ENCODE data around the gene PGAM5. TPM values are rescaled to one million over a fixed set of nuclear protein-coding genes. Genes with fewer than 3 reads are reported as not detected.
A peak's percentile ranks its signal among the peaks of the same experiment; 100 is the strongest.

The PGAM5 gene
- total RNA-seq, 1 experiment from 2014 or later, result 112 TPM

DNA sequence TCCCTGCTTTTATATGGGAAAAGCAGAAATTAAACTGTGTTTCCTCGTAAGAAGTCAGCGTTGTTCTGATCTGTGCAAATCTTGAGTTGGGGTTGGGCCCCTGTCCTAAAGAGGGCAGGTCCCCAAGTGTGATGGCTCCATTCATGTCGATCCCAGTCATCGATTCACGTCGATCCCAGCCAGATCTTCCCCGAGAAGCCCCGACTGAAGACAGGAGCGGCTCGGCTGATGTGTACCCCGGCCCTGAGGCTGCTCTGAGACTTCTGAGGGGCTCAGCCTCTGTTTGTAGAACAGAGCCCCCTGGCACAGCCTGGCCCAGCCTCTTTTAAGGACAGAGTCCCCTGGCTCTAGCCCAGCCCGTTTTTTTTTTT lies 9.3 kb downstream of the PGAM5 start:
- Histone ChIP-seq H3K56ac (ENCODE audit: insufficient read length, low read depth, low read length) (no peak overlapping the region), H2AFZ (ENCODE audit: low read length) (no peak overlapping the region), H2BK5ac (ENCODE audit: insufficient read length, low read length) (no peak overlapping the region), H4K5ac (ENCODE audit: insufficient read length, low read depth, low read length) (no peak overlapping the region), H3K4ac (ENCODE audit: low read depth, low read length) (no peak overlapping the region), H3K79me1 (ENCODE audit: insufficient read depth, low read depth, low read length, poor library complexity, severe bottlenecking) (no peaks in the 10 kb centered on the region), H3K9ac (ENCODE audit: extremely low read depth, insufficient read length, low read length) (no peak overlapping the region), H3T11ph (ENCODE audit: low read length) (no peak overlapping the region), H2AK5ac (ENCODE audit: insufficient read length, low read length) (no peak overlapping the region), H4K8ac (replicated peaks; ENCODE audit: insufficient read length, low read depth, low read length) (no peak overlapping the region), H2BK20ac (ENCODE audit: low read depth, low read length, poor library complexity, severe bottlenecking) (no peak overlapping the region), H4K20me1 (ENCODE audit: control insufficient read depth, insufficient read depth, insufficient read length) (no peaks in the 10 kb centered on the region), H3K14ac (ENCODE audit: insufficient read depth, low read length) (no peak overlapping the region), H2BK15ac (ENCODE audit: low read depth, low read length) (no peak overlapping the region), H3K27ac (ENCODE audit: insufficient read length, low read depth, low read length) (no peak overlapping the region), H3K79me2 (ENCODE audit: insufficient read depth, low read length) (no peaks in the 10 kb centered on the region), H4K91ac (ENCODE audit: insufficient read length, low read depth, low read length) (no peak overlapping the region), H3K23me2 (ENCODE audit: insufficient read length, low read depth, low read length, poor library complexity, severe bottlenecking) (no peaks in the 10 kb centered on the region), H3K27me3 (ENCODE audit: insufficient read depth, low read length) (no peaks in the 10 kb centered on the region), H2BK120ac (ENCODE audit: low read depth, low read length, poor library complexity, severe bottlenecking) (no peak overlapping the region), H3K4me2 (ENCODE audit: insufficient read depth, insufficient read length, low read length) (no peak overlapping the region), H3K9me3 (ENCODE audit: control insufficient read depth, low read depth, low read length) (no peaks in the 10 kb centered on the region), H3K23ac (ENCODE audit: insufficient read length, low read depth, low read length) (no peak overlapping the region), H3K4me1 (ENCODE audit: insufficient read depth, low read length) (no peaks in the 10 kb centered on the region), H3K18ac (ENCODE audit: insufficient read length, low read depth, low read length) (no peak overlapping the region), H2BK12ac (ENCODE audit: insufficient read length, low read depth, low read length) (no peak overlapping the region)
- no peaks in the 10 kb centered on the region; the same call in 1 of the 2 replicates for H3K27me3 Mint-ChIP-seq (ENCODE audit: low read depth)
- no peak for DNase-seq
- H3K9me3 Mint-ChIP-seq, result no peaks in the 10 kb centered on the region
- no peak overlapping the region for H3K4me3 Mint-ChIP-seq
- peaks cover 33 to 85% (median 66%) of the 10 kb centered on the region in 3 experiments; a peak in 6 of 7 replicates for H3K36me3 Mint-ChIP-seq (ENCODE audit: insufficient read depth in 1 of 3, low read depth in 3 of 3)
- WGBS (ENCODE audit: extremely low coverage, insufficient read length, low lambda C conversion rate), result no CpG with 5 or more reads among the region's 12 CpGs
- H3K27ac Mint-ChIP-seq, result peak overlapping the region in 1 of 3 experiments; percentile 61; a peak in 1 of 7 replicates
- TF ChIP-seq, protein P1, sequence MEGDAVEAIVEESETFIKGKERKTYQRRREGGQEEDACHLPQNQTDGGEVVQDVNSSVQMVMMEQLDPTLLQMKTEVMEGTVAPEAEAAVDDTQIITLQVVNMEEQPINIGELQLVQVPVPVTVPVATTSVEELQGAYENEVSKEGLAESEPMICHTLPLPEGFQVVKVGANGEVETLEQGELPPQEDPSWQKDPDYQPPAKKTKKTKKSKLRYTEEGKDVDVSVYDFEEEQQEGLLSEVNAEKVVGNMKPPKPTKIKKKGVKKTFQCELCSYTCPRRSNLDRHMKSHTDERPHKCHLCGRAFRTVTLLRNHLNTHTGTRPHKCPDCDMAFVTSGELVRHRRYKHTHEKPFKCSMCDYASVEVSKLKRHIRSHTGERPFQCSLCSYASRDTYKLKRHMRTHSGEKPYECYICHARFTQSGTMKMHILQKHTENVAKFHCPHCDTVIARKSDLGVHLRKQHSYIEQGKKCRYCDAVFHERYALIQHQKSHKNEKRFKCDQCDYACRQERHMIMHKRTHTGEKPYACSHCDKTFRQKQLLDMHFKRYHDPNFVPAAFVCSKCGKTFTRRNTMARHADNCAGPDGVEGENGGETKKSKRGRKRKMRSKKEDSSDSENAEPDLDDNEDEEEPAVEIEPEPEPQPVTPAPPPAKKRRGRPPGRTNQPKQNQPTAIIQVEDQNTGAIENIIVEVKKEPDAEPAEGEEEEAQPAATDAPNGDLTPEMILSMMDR (conservative IDR thresholded peaks at IDR 0.05), result no peak
- no peaks in the 10 kb centered on the region for H3K4me1 Mint-ChIP-seq

All from H9 (cell line).